Immature natural killer cell (primary cell): ENCODE data around the gene PKP2. TPM values are rescaled to one million over a fixed set of nuclear protein-coding genes. Genes with fewer than 3 reads are reported as not detected.

Experiments
- DNase-seq, 3 donors: peaks; one replicate each; pipeline ENCODE4 v3.0.0; 2022; ENCODE audit warnings: mixed read lengths in 1 of 3
- H3K27ac Mint-ChIP-seq, 6 donors: one replicate each; pipeline ENCODE4 v1.8.0; 2020; ENCODE audit warnings: mixed read lengths in 6 of 6, mild to moderate bottlenecking in 5 of 6, inconsistent platforms in 4 of 6, moderate library complexity in 3 of 6
- H3K27me3 Mint-ChIP-seq, 3 donors: one replicate each; pipeline ENCODE4 v1.8.0; 2020 to 2021; ENCODE audit warnings: low read depth in 3 of 3, mild to moderate bottlenecking in 3 of 3, mixed read lengths in 3 of 3, moderate library complexity in 3 of 3, inconsistent platforms in 1 of 3
- H3K36me3 Mint-ChIP-seq, 3 donors: one replicate each; pipeline ENCODE4 v1.8.0; 2020; ENCODE audit warnings: mixed read lengths in 3 of 3, inconsistent platforms in 2 of 3, mild to moderate bottlenecking in 2 of 3
- H3K4me1 Mint-ChIP-seq, 2 donors: one replicate each; pipeline ENCODE4 v1.8.0; 2020; ENCODE audit warnings: inconsistent platforms in 2 of 2, mild to moderate bottlenecking in 2 of 2, mixed read lengths in 2 of 2, moderate library complexity in 1 of 2
- H3K4me3 Mint-ChIP-seq, 5 donors: one replicate each; pipeline ENCODE4 v1.8.0; 2020; ENCODE audit warnings: mild to moderate bottlenecking in 5 of 5, mixed read lengths in 5 of 5, inconsistent platforms in 3 of 5, moderate library complexity in 3 of 5
- H3K9me3 Mint-ChIP-seq, 6 donors: one replicate each; pipeline ENCODE4 v1.8.0; 2020; ENCODE audit warnings: mild to moderate bottlenecking in 6 of 6, mixed read lengths in 6 of 6, inconsistent platforms in 4 of 6, moderate library complexity in 3 of 6
- polyA plus RNA-seq, 3 donors: library from polyadenylated mRNA; unstranded; fragments of 300-500 nt; fragmentation: Illumina TruSeq; gene quantifications; one replicate each; pipeline ENCODE4 v1.2.3, GENCODE V29; 2021

The PKP2 gene
- polyA plus RNA-seq, 3 donors from 2014 or later, result 0.21 to 0.34 TPM; not detected in 1

- H3K9me3 Mint-ChIP-seq, result no peaks in the 10 kb centered on the region
- no peak for DNase-seq
These were observed 134.9 kb downstream of the PKP2 start for GRCh38 chr12:32761716-32762115.

GRCh38 chr12:32757157-32757556, 139.4 kb downstream of the PKP2 start:
- Mint-ChIP-seq H3K27me3 (peaks cover 0 to 7% (median 4%) of the 10 kb centered on the region in 3 donors), H3K9me3 (no peaks in the 10 kb centered on the region), H3K27ac (no peak overlapping the region), H3K4me1 (peaks cover 21 to 36% of the 10 kb centered on the region in 2 donors), H3K36me3 (peaks cover 3 to 4% (median 4%) of the 10 kb centered on the region in 3 donors), H3K4me3 (no peak overlapping the region)
- no peak for DNase-seq

More at GRCh38 chr12:32761716-32762115, 134.9 kb downstream of the PKP2 start:
- Mint-ChIP-seq H3K4me1 (no peaks in the 10 kb centered on the region), H3K36me3 (no peaks in the 10 kb centered on the region), H3K4me3 (no peak overlapping the region), H3K27me3 (peaks cover under 1 to 7% (median 7%) of the 10 kb centered on the region in 3 donors), H3K27ac (no peak overlapping the region)

GRCh38 chr12:32756476-32757066, 140.0 kb downstream of the PKP2 start:
- Mint-ChIP-seq H3K9me3 (no peaks in the 10 kb centered on the region), H3K27me3 (peaks cover 0 to 7% (median 4%) of the 10 kb centered on the region in 3 donors), H3K4me3 (peak overlapping the region; percentile 87 to 95 (median 93)), H3K36me3 (peaks cover 3 to 9% (median 4%) of the 10 kb centered on the region in 3 donors), H3K4me1 (peaks cover 21 to 36% of the 10 kb centered on the region in 2 donors), H3K27ac (peak overlapping the region; percentile 78 to 94 (median 92))
- no peak for DNase-seq

GRCh38 chr12:32755654-32756475, 140.7 kb downstream of the PKP2 start, which contains the start of gene YARS2:
YARS2 (minus strand) TSS chr12:32755897; CDS start chr12:32755874, 23 bp downstream.
- Mint-ChIP-seq H3K36me3 (peaks cover 3 to 12% (median 4%) of the 10 kb centered on the region in 3 donors), H3K4me1 (peaks cover 21 to 36% of the 10 kb centered on the region in 2 donors), H3K4me3 (peak within 1 kb of the TSS; percentile 87 to 95 (median 93)), H3K27ac (peak within 1 kb of the TSS; percentile 78 to 94 (median 92)), H3K27me3 (peaks cover 0 to 2% (median 0%) of the 10 kb centered on the region in 3 donors), H3K9me3 (no peaks in the 10 kb centered on the region)
- DNase-seq, result peak; percentile 74 to 80 (median 78)

GRCh38 chr12:32755051-32755653, 141.4 kb downstream of the PKP2 start:
- Mint-ChIP-seq H3K27me3 (peaks cover 0 to 2% (median 0%) of the 10 kb centered on the region in 3 donors), H3K9me3 (no peaks in the 10 kb centered on the region), H3K4me1 (peaks cover 21 to 36% of the 10 kb centered on the region in 2 donors), H3K27ac (peak overlapping the region; percentile 78 to 94 (median 92)), H3K4me3 (peak overlapping the region; percentile 87 to 95 (median 93)), H3K36me3 (peaks cover 3 to 18% (median 4%) of the 10 kb centered on the region in 3 donors)
- peak; percentile 66 to 76 (median 70) for DNase-seq

- Mint-ChIP-seq H3K36me3 (peaks cover 3 to 21% (median 4%) of the 10 kb centered on the region in 3 donors), H3K4me3 (peak overlapping the region; percentile 62 to 95 (median 67)), H3K4me1 (peaks cover 21 to 36% of the 10 kb centered on the region in 2 donors), H3K9me3 (no peaks in the 10 kb centered on the region), H3K27ac (peak overlapping the region; percentile 22 to 94 (median 62)), H3K27me3 (peaks cover 0 to 2% (median 0%) of the 10 kb centered on the region in 3 donors)
- DNase-seq, result no peak
These were observed 142.5 kb downstream of the PKP2 start for GRCh38 chr12:32754111-32754510.

- DNase-seq, result no peak
- H3K27me3 Mint-ChIP-seq, result no peaks in the 10 kb centered on the region
- peak overlapping the region in 5 of 6 donors; percentile 22 to 94 (median 61) for H3K27ac Mint-ChIP-seq
- peaks cover 3 to 26% (median 4%) of the 10 kb centered on the region in 3 donors for H3K36me3 Mint-ChIP-seq
- H3K9me3 Mint-ChIP-seq, result no peaks in the 10 kb centered on the region
- peak overlapping the region in 4 of 5 donors; percentile 8 to 61 (median 26) for H3K4me3 Mint-ChIP-seq
- H3K4me1 Mint-ChIP-seq, result peaks cover 21 to 36% of the 10 kb centered on the region in 2 donors
These were observed 143.0 kb downstream of the PKP2 start for GRCh38 chr12:32753605-32754004.

GRCh38 chr12:32743264-32743663, 153.3 kb downstream of the PKP2 start:
- no peak for DNase-seq
- Mint-ChIP-seq H3K27ac (no peak overlapping the region), H3K36me3 (peaks cover 16 to 39% (median 21%) of the 10 kb centered on the region in 3 donors), H3K9me3 (no peaks in the 10 kb centered on the region), H3K4me3 (no peak overlapping the region), H3K27me3 (no peaks in the 10 kb centered on the region), H3K4me1 (peaks cover 2 to 11% of the 10 kb centered on the region in 2 donors)

- H3K4me3 Mint-ChIP-seq, result no peak overlapping the region
- H3K27me3 Mint-ChIP-seq, result no peaks in the 10 kb centered on the region
- H3K36me3 Mint-ChIP-seq, result peaks cover 13 to 33% (median 22%) of the 10 kb centered on the region in 3 donors
- H3K9me3 Mint-ChIP-seq, result no peaks in the 10 kb centered on the region
- H3K27ac Mint-ChIP-seq, result no peak overlapping the region
- DNase-seq, result no peak
- H3K4me1 Mint-ChIP-seq, result peaks cover 2 to 6% of the 10 kb centered on the region in 2 donors
These were observed 154.4 kb downstream of the PKP2 start for GRCh38 chr12:32742133-32742532.

Other genes starting within 250 kb of the PKP2 start
- 10 to 100 TPM; 13.6 to 30.7 (median 17.5) TPM for gene DNM1L, start 217.5 kb downstream of the PKP2 start, polyA plus RNA-seq
- 10 to 100 TPM in 2 of 3 donors, 1 to 10 TPM in 1; 8.8 to 19.1 (median 13.7) TPM for gene YARS2, start 140.9 kb downstream of the PKP2 start, polyA plus RNA-seq